GM20000 (cell line): Measurements from ENCODE around the gene DAPL1.

Experiments
- DNase-seq: peaks from one replicate; pipeline ENCODE4 v3.0.0; 2012; ENCODE audit warnings: low spot score
- TF ChIP-seq, protein P1 (sequence below): IDR thresholded peaks from 2 replicates; pipeline ENCODE4 v1.5.1; 2012; ENCODE audit warnings: mild to moderate bottlenecking, control low read depth; ENCODE audit errors: extremely low read depth, missing control alignments

Gene DAPL1, protein sequence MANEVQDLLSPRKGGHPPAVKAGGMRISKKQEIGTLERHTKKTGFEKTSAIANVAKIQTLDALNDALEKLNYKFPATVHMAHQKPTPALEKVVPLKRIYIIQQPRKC

DNA sequence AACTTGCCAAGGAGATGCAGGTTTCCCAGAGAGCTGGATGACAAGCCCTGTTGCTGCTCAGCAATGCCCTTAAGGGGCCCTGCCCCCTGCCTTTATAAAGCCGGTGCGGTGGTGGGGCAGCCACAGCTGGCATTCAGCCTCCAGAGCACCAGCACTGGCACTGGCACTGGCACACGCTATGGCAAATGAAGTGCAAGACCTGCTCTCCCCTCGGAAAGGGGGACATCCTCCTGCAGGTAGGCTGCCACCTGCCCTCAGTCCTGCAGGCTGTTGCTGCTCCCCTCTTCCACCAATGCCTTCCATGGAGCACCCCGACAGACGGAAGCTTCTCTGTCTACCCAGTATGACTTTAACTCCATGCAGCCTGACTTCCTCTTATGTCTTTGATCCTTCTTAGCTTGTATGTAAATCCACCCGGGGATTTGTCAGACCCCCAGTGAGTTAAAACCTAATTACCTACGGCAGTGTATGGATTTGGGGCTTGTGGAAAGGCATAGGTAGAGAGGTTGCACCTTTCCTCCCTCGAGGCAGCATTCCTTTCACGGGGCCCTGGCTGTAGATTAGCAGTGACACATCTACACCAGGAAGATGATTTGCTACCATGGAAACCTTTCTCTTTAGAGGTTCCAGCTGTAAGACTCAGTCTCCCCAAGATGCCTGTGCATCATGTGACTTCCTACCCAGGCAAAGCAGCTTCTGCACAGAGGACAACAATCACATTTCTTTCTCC lies at the start of gene DAPL1:
Gene DAPL1 (plus strand): TSS at position 123 of the 730 bp plus-strand sequence. CDS start 56 bp downstream, at position 179.
- no peak for DNase-seq

DNA sequence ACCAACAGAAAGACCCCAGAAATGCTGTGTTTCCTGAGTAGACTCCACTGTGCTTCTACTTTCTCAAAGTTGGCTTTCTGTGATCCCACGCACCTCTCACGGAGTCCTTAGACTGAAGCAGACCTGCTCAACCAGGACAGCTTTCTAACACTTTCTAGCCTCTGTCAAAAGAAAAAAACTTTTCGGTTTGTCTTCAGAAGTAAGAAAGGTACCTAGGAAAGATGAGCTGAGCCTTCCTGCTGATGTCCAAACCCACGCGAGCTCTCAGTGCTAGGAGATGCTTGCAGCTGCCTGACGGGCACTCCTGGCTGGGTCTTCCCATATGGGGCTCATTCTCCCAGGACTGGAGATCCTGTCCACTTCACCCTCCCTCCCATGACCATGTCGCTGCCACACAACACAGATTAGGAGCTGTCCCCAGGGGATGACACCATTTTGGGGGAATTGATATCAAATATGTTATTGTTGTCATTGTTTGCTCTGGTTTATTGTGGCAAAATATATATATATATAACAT lies 49.2 kb upstream of the DAPL1 start:
- TF ChIP-seq, protein P1, sequence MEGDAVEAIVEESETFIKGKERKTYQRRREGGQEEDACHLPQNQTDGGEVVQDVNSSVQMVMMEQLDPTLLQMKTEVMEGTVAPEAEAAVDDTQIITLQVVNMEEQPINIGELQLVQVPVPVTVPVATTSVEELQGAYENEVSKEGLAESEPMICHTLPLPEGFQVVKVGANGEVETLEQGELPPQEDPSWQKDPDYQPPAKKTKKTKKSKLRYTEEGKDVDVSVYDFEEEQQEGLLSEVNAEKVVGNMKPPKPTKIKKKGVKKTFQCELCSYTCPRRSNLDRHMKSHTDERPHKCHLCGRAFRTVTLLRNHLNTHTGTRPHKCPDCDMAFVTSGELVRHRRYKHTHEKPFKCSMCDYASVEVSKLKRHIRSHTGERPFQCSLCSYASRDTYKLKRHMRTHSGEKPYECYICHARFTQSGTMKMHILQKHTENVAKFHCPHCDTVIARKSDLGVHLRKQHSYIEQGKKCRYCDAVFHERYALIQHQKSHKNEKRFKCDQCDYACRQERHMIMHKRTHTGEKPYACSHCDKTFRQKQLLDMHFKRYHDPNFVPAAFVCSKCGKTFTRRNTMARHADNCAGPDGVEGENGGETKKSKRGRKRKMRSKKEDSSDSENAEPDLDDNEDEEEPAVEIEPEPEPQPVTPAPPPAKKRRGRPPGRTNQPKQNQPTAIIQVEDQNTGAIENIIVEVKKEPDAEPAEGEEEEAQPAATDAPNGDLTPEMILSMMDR = no peak
- no peak for DNase-seq

More for the DNA sequence above, at the start of gene DAPL1:
- TF ChIP-seq, protein P1 = no peak

DNA sequence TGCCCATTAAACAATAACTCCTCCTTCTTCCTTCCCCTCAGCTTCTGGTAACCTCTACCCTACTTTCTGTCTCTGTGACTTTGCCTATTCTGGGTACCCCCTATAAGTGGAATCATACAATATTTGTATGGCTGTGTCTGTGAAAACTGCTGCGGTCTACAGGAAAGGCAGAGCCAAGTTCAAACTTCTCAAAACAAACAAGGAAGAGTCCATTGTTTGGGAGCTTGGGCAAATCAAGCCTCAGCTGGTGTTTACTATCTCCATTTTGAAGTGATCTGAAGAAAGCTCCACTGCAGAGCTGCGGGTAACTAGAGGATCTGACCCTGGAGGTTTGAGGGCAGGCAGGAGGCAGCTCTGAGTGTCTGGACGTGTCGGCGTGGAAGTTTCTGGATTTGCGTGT lies 48.6 kb upstream of the DAPL1 start:
- no peak for DNase-seq
- TF ChIP-seq, protein P1 = no peak

DNA sequence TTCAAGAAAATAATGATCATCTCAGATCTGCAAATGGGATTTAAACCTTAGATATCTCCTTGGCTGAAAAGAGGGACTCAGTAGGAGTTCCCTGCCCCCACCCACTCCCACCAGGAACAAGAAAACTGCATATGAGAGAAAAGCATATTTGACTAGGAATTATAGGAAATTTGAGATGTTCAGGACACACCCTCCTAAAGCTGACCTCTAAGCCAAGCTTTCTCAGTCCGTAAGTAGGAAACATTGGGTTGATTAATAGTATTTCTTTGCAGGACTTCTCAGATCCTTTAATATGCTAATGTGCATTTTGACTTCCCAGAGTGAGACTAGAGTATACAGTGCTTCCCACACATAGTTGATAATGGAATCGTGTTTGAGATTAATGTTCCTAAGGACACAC lies 47.8 kb upstream of the DAPL1 start:
- DNase-seq = no peak
- TF ChIP-seq, protein P1 = no peak

DNA sequence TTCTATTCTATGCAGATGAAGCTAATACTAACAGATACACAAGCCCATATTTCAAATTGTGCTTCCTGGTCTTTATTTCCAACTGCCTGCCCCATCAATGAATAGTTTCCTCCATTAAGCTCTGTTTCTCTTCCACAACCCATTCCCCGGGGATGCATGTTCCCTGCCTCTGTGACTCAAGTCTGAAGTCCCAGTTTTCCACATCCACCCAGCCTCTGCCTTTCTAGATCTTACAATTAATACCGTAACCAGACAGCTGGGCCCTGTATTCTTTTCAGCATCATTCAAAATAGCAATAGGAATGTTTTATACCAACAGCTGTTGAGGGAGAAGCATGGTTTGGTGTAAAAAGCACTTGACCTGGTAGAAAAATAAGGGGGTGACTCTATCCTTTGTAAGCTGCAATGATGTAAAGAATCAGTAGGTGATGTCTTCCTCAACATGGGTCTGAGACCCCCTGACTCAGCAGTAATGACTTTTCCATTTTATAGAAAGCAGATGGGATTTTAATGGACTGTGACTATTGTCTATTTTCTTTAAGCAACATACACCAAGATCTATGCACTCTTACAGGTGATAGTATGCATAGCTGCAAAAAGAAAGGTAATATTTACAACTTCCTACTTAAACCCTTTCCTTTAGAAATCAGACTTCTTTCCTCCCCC lies 46.1 kb upstream of the DAPL1 start:
- TF ChIP-seq, protein P1 = no peak
- DNase-seq = no peak

DNA sequence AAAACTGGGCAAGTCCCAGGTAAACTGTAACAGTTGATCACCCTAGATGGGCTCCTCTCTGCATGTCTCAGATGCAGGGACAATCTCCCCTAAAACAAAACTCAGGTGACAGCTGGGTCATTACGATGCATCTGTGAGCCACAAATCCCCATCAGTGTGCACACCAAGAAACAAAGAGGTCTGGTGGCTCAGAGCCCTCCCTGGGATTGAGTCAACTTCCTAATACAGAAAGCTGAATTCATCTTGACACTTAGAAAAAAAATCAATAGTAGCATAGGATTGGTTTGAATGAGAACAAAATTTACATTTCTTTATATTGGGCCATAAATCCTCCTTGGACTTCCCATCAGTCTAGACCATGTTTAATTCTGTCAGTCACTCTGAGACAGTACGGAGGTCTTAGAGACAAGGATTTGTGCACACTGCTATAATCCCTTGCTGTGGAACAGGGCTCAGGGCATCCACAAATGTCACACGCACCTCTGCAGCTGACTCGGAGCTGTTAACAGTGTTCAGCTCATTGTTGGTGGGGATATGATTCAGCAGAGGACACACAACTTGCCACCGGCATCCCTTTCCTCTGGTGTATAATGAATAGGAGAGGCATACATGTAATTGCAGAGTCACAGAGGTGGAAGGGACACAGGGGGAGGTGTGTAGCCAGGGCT lies 44.5 kb upstream of the DAPL1 start:
- no peak for DNase-seq
- TF ChIP-seq, protein P1 = no peak
